Liver (tissue), 3 donors: ENCODE data around the gene NCK1.

Experiments
- EGR1 ChIP-seq, 2 donors: IDR thresholded peaks; 2 replicates each; pipeline ENCODE4 v1.6.1; 2016 to 2018; ENCODE audit warnings: antibody characterized with exemption in 2 of 2, low read depth in 2 of 2
- FOXA2 ChIP-seq: IDR thresholded peaks from 2 replicates; pipeline ENCODE4 v1.6.1; 2016; ENCODE audit warnings: antibody characterized with exemption
- GABPA ChIP-seq, 2 donors: IDR thresholded peaks in 1 of 2; conservative IDR thresholded peaks in 1 of 2; 2 replicates each; pipeline ENCODE4 v1.6.1; 2016; ENCODE audit warnings: antibody characterized with exemption in 2 of 2, mild to moderate bottlenecking in 1 of 2, moderate library complexity in 1 of 2
- JUND ChIP-seq, 2 donors: IDR thresholded peaks; 2 replicates each; pipeline ENCODE4 v1.6.1; 2016; ENCODE audit warnings: antibody characterized with exemption in 2 of 2
- NR2F2 ChIP-seq: IDR thresholded peaks from 2 replicates; pipeline ENCODE4 v1.6.1; 2016; ENCODE audit warnings: antibody characterized with exemption
- RAD21 ChIP-seq, 2 donors: IDR thresholded peaks; 2 replicates each; pipeline ENCODE4 v1.6.1; 2016; ENCODE audit warnings: antibody characterized with exemption in 2 of 2, mild to moderate bottlenecking in 2 of 2
- TAF1 ChIP-seq: conservative IDR thresholded peaks from 2 replicates; pipeline ENCODE4 v1.6.1; 2016; ENCODE audit warnings: antibody characterized with exemption, mild to moderate bottlenecking
- YY1 ChIP-seq: IDR thresholded peaks from 2 replicates; pipeline ENCODE4 v1.6.1; 2016; ENCODE audit warnings: antibody characterized with exemption, mild to moderate bottlenecking
- TF ChIP-seq, protein P1 (sequence below): IDR thresholded peaks from 2 replicates; pipeline ENCODE4 v1.6.1; 2016; ENCODE audit warnings: antibody characterized with exemption, mild to moderate bottlenecking
- TF ChIP-seq, protein P2 (sequence below): IDR thresholded peaks from 2 replicates; pipeline ENCODE4 v1.6.1; 2016; ENCODE audit warnings: antibody characterized with exemption
- TF ChIP-seq, protein P3 (sequence below): fragments of 150-350 bp; IDR thresholded peaks from 2 replicates; pipeline ENCODE4 v1.5.1; 2017; ENCODE audit warnings: improper control_type of control experiment, low read depth, low read length; ENCODE audit not compliant: missing input control
- TF ChIP-seq, protein P4 (sequence below): IDR thresholded peaks from 2 replicates; pipeline ENCODE4 v1.6.1; 2016; ENCODE audit warnings: antibody characterized with exemption
- donor health status: healthy.
- donor health status: healthy.

DNA sequence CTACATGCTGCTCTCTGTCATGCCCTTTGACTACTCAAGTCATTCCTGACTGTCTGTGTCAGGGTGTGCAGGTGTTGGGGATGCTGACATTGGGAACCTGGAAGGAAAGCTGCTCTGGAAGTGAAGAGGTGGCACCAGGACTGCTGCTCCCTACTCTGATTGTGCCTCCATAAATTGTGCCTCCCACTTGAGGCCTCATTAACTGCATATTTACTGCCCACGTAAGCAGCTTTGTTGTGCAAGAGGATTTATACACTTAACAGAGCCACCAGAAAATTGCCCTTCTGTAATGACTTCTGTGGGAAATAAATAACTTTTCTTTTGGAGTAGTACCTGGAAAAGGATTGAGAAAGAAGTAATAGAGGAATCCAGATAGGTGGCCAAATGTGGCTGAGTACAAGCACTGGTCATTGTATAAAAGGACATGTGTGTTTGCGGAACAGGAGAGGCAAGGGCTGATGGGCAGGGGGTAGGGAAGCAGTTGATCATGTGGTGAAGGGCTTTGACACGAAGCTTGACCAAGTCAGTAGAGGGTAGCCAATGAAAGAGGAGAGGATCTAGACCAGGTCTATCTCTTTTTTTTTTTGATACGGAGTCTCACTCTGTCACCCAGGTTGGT lies 120.6 kb downstream of the NCK1 start:
- TF ChIP-seq, protein P1, sequence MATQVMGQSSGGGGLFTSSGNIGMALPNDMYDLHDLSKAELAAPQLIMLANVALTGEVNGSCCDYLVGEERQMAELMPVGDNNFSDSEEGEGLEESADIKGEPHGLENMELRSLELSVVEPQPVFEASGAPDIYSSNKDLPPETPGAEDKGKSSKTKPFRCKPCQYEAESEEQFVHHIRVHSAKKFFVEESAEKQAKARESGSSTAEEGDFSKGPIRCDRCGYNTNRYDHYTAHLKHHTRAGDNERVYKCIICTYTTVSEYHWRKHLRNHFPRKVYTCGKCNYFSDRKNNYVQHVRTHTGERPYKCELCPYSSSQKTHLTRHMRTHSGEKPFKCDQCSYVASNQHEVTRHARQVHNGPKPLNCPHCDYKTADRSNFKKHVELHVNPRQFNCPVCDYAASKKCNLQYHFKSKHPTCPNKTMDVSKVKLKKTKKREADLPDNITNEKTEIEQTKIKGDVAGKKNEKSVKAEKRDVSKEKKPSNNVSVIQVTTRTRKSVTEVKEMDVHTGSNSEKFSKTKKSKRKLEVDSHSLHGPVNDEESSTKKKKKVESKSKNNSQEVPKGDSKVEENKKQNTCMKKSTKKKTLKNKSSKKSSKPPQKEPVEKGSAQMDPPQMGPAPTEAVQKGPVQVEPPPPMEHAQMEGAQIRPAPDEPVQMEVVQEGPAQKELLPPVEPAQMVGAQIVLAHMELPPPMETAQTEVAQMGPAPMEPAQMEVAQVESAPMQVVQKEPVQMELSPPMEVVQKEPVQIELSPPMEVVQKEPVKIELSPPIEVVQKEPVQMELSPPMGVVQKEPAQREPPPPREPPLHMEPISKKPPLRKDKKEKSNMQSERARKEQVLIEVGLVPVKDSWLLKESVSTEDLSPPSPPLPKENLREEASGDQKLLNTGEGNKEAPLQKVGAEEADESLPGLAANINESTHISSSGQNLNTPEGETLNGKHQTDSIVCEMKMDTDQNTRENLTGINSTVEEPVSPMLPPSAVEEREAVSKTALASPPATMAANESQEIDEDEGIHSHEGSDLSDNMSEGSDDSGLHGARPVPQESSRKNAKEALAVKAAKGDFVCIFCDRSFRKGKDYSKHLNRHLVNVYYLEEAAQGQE, result no peak
- no peak for TF ChIP-seq GABPA (IDR thresholded peaks at IDR 0.05 in 1 of 2, conservative IDR thresholded peaks at IDR 0.05 in 1 of 2)
- TF ChIP-seq RAD21 (IDR thresholded peaks at IDR 0.05), result no peak
- no peak for TF ChIP-seq EGR1 (IDR thresholded peaks at IDR 0.05; ENCODE audit: low read depth in 2 of 2)
- no peak for TF ChIP-seq TAF1
- TF ChIP-seq, protein P2, sequence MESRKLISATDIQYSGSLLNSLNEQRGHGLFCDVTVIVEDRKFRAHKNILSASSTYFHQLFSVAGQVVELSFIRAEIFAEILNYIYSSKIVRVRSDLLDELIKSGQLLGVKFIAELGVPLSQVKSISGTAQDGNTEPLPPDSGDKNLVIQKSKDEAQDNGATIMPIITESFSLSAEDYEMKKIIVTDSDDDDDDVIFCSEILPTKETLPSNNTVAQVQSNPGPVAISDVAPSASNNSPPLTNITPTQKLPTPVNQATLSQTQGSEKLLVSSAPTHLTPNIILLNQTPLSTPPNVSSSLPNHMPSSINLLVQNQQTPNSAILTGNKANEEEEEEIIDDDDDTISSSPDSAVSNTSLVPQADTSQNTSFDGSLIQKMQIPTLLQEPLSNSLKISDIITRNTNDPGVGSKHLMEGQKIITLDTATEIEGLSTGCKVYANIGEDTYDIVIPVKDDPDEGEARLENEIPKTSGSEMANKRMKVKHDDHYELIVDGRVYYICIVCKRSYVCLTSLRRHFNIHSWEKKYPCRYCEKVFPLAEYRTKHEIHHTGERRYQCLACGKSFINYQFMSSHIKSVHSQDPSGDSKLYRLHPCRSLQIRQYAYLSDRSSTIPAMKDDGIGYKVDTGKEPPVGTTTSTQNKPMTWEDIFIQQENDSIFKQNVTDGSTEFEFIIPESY, result no peak
- TF ChIP-seq, protein P3, sequence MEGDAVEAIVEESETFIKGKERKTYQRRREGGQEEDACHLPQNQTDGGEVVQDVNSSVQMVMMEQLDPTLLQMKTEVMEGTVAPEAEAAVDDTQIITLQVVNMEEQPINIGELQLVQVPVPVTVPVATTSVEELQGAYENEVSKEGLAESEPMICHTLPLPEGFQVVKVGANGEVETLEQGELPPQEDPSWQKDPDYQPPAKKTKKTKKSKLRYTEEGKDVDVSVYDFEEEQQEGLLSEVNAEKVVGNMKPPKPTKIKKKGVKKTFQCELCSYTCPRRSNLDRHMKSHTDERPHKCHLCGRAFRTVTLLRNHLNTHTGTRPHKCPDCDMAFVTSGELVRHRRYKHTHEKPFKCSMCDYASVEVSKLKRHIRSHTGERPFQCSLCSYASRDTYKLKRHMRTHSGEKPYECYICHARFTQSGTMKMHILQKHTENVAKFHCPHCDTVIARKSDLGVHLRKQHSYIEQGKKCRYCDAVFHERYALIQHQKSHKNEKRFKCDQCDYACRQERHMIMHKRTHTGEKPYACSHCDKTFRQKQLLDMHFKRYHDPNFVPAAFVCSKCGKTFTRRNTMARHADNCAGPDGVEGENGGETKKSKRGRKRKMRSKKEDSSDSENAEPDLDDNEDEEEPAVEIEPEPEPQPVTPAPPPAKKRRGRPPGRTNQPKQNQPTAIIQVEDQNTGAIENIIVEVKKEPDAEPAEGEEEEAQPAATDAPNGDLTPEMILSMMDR, result no peak
- TF ChIP-seq, protein P4, sequence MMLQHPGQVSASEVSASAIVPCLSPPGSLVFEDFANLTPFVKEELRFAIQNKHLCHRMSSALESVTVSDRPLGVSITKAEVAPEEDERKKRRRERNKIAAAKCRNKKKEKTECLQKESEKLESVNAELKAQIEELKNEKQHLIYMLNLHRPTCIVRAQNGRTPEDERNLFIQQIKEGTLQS, result no peak
- TF ChIP-seq YY1, result no peak
- TF ChIP-seq JUND (IDR thresholded peaks at IDR 0.05), result no peak
- no peak for TF ChIP-seq NR2F2
- no peak for TF ChIP-seq FOXA2
